HepG2 (cell line): ENCODE measurements around the gene MESD. TPM values are rescaled to one million over a fixed set of nuclear protein-coding genes. Genes with fewer than 3 reads are reported as not detected.
A peak's percentile ranks its signal among the peaks of the same experiment; 100 is the strongest.

Experiments
- FOSL1 ChIP-seq: sonication (generic); formaldehyde crosslinking; IDR thresholded peaks from 2 replicates; pipeline ENCODE4 v1.9.0; 2021; ENCODE audit warnings: missing genetic modification reagents, borderline replicate concordance
- FOXM1 ChIP-seq: sonication (generic); formaldehyde crosslinking; IDR thresholded peaks from 2 replicates; pipeline ENCODE4 v1.5.0; 2020; ENCODE audit warnings: missing genetic modification reagents
- GTF2F1 ChIP-seq: fragments of 150-350 bp; IDR thresholded peaks from 2 replicates; pipeline ENCODE4 v1.6.1; 2014; ENCODE audit warnings: low read length
- JDP2 ChIP-seq: sonication (generic); formaldehyde crosslinking; IDR thresholded peaks from 2 replicates; pipeline ENCODE4 v1.8.1; 2022; ENCODE audit warnings: missing genetic modification reagents, borderline replicate concordance
- JUND ChIP-seq: sonication (generic); formaldehyde crosslinking; IDR thresholded peaks from 2 replicates; pipeline ENCODE4 v1.8.0; 2022; ENCODE audit warnings: mild to moderate bottlenecking, missing genetic modification reagents
- SIN3A ChIP-seq: IDR thresholded peaks from 2 replicates; pipeline ENCODE4 v1.6.1; 2011; ENCODE audit warnings: low read depth, mild to moderate bottlenecking, control low read depth, low read length, borderline replicate concordance
- ZC3H13 ChIP-seq: sonication (generic); formaldehyde crosslinking; IDR thresholded peaks from 2 replicates; pipeline ENCODE4 v1.8.1; 2023; ENCODE audit warnings: mild to moderate bottlenecking, missing genetic modification reagents, moderate library complexity
- ZFP82 ChIP-seq: sonication (generic); formaldehyde crosslinking; IDR thresholded peaks from 2 replicates; pipeline ENCODE4 v1.5.1; 2020; ENCODE audit warnings: mild to moderate bottlenecking, missing genetic modification reagents, borderline replicate concordance
- ZNF547 ChIP-seq: sonication (generic); formaldehyde crosslinking; IDR thresholded peaks from 2 replicates; pipeline ENCODE4 v1.5.1; 2020; ENCODE audit warnings: mild to moderate bottlenecking, missing genetic modification reagents
- ZNF619 ChIP-seq: sonication (generic); formaldehyde crosslinking; IDR thresholded peaks from 2 replicates; pipeline ENCODE4 v1.4.0; 2020; ENCODE audit warnings: mild to moderate bottlenecking, missing genetic modification reagents
- polyA plus RNA-seq, 8 experiments: library from polyadenylated mRNA; depleted of rRNA in 3 of 8; stranded (reverse) in 7 of 8; unstranded in 1 of 8; fragments of >200 nt; fragmentation: Illumina TruSeq in 4 of 8; extraction: Trizol in 4 of 8; gene quantifications; 2 replicates each; pipeline versions ENCODE4 v1.2.1 to v1.2.3, GENCODE V29; 2011 to 2016; ENCODE audit warnings: low read depth in 4 of 8, missing spikeins in 1 of 8, mixed read lengths in 1 of 8; ENCODE audit not compliant: insufficient read depth in 1 of 8
- total RNA-seq, 5 experiments: library from RNA; depleted of rRNA; stranded (reverse); fragments of >200 nt; fragmentation: Illumina TruSeq; extraction: Trizol; gene quantifications; 2 replicates each; pipeline ENCODE4 v1.2.3, GENCODE V29; 2016; ENCODE audit warnings: low read depth in 1 of 5
- TF ChIP-seq, protein P1 (sequence below): sonication (generic); formaldehyde crosslinking; conservative IDR thresholded peaks from 2 replicates; pipeline ENCODE4 v1.4.0; 2020; ENCODE audit warnings: missing genetic modification reagents
- TF ChIP-seq, protein P2 (sequence below): IDR thresholded peaks from 2 replicates; pipeline ENCODE4 v1.6.1; 2016; ENCODE audit warnings: mild to moderate bottlenecking
- TF ChIP-seq, protein P3 (sequence below): sonication (generic); formaldehyde crosslinking; IDR thresholded peaks from 2 replicates; pipeline ENCODE4 v1.4.0; 2020; ENCODE audit warnings: mild to moderate bottlenecking, missing genetic modification reagents
- TF ChIP-seq, protein P4 (sequence below): sonication (generic); formaldehyde crosslinking; IDR thresholded peaks from 2 replicates; pipeline ENCODE4 v1.5.0; 2020; ENCODE audit warnings: missing genetic modification reagents

MESD gene
- total and polyA plus RNA-seq, 2 of the 13 experiments (the other 11 are each of a cell fraction or from before 2014, with no cell fraction given), result 18.0 to 46.2 TPM

DNA sequence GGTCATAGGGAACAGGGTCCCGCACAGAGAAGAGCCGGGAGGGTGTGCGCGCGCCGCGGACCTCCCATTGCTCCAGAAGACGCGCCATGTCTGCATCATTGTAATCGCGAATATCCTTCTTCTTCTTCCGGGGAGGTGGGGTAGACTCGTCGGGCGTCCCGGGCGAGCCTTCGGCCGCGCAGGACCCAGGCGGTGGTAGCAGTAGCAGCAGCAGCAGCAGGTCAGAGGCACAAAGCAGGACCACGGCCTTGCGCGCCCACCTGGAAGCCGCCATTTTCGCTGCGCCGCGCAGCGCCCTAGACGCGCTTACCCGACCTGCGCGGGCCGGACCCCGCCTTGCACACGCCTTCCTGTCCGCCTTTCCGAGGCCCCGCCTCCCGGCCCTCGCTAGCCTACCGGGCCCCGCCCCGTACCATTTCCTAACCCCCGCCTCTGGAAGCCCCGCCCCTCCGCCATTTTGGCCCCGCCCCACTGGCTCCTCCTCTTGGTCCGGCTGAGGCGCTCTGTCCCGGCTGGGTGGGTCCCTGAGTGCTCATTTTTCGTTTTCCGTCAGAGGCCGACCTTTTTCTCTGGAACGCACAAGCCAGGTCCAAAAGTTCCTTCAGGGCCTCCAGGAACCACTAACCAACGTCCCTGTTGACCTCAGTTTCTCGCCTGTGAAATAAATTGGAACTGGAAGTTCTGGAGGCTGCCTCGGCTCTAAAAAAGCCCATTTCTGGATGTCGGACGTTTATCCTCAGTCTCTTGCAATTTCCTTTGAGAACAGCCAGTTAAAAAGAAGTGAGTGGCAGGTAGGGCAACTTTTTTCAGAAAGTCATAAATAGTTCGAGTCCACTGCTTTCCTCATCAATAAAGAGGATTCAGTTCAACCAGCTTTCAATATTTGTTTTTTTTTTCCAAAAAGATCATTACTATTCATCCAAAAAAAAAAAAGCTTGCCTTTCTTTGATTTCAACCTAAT is at the start of gene MESD (continued):
- TF ChIP-seq, protein P1, sequence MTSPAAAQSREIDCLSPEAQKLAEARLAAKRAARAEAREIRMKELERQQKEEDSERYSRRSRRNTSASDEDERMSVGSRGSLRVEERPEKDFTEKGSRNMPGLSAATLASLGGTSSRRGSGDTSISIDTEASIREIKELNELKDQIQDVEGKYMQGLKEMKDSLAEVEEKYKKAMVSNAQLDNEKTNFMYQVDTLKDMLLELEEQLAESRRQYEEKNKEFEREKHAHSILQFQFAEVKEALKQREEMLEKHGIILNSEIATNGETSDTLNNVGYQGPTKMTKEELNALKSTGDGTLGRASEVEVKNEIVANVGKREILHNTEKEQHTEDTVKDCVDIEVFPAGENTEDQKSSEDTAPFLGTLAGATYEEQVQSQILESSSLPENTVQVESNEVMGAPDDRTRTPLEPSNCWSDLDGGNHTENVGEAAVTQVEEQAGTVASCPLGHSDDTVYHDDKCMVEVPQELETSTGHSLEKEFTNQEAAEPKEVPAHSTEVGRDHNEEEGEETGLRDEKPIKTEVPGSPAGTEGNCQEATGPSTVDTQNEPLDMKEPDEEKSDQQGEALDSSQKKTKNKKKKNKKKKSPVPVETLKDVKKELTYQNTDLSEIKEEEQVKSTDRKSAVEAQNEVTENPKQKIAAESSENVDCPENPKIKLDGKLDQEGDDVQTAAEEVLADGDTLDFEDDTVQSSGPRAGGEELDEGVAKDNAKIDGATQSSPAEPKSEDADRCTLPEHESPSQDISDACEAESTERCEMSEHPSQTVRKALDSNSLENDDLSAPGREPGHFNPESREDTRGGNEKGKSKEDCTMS, result no peak
- TF ChIP-seq, protein P2, sequence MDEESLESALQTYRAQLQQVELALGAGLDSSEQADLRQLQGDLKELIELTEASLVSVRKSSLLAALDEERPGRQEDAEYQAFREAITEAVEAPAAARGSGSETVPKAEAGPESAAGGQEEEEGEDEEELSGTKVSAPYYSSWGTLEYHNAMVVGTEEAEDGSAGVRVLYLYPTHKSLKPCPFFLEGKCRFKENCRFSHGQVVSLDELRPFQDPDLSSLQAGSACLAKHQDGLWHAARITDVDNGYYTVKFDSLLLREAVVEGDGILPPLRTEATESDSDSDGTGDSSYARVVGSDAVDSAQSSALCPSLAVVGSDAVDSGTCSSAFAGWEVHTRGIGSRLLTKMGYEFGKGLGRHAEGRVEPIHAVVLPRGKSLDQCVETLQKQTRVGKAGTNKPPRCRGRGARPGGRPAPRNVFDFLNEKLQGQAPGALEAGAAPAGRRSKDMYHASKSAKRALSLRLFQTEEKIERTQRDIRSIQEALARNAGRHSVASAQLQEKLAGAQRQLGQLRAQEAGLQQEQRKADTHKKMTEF, result peak; percentile 44; the same call in 1 of the 2 replicates
- peak; percentile 76; the same call in 1 of the 2 replicates for TF ChIP-seq ZFP82
- TF ChIP-seq, protein P3, sequence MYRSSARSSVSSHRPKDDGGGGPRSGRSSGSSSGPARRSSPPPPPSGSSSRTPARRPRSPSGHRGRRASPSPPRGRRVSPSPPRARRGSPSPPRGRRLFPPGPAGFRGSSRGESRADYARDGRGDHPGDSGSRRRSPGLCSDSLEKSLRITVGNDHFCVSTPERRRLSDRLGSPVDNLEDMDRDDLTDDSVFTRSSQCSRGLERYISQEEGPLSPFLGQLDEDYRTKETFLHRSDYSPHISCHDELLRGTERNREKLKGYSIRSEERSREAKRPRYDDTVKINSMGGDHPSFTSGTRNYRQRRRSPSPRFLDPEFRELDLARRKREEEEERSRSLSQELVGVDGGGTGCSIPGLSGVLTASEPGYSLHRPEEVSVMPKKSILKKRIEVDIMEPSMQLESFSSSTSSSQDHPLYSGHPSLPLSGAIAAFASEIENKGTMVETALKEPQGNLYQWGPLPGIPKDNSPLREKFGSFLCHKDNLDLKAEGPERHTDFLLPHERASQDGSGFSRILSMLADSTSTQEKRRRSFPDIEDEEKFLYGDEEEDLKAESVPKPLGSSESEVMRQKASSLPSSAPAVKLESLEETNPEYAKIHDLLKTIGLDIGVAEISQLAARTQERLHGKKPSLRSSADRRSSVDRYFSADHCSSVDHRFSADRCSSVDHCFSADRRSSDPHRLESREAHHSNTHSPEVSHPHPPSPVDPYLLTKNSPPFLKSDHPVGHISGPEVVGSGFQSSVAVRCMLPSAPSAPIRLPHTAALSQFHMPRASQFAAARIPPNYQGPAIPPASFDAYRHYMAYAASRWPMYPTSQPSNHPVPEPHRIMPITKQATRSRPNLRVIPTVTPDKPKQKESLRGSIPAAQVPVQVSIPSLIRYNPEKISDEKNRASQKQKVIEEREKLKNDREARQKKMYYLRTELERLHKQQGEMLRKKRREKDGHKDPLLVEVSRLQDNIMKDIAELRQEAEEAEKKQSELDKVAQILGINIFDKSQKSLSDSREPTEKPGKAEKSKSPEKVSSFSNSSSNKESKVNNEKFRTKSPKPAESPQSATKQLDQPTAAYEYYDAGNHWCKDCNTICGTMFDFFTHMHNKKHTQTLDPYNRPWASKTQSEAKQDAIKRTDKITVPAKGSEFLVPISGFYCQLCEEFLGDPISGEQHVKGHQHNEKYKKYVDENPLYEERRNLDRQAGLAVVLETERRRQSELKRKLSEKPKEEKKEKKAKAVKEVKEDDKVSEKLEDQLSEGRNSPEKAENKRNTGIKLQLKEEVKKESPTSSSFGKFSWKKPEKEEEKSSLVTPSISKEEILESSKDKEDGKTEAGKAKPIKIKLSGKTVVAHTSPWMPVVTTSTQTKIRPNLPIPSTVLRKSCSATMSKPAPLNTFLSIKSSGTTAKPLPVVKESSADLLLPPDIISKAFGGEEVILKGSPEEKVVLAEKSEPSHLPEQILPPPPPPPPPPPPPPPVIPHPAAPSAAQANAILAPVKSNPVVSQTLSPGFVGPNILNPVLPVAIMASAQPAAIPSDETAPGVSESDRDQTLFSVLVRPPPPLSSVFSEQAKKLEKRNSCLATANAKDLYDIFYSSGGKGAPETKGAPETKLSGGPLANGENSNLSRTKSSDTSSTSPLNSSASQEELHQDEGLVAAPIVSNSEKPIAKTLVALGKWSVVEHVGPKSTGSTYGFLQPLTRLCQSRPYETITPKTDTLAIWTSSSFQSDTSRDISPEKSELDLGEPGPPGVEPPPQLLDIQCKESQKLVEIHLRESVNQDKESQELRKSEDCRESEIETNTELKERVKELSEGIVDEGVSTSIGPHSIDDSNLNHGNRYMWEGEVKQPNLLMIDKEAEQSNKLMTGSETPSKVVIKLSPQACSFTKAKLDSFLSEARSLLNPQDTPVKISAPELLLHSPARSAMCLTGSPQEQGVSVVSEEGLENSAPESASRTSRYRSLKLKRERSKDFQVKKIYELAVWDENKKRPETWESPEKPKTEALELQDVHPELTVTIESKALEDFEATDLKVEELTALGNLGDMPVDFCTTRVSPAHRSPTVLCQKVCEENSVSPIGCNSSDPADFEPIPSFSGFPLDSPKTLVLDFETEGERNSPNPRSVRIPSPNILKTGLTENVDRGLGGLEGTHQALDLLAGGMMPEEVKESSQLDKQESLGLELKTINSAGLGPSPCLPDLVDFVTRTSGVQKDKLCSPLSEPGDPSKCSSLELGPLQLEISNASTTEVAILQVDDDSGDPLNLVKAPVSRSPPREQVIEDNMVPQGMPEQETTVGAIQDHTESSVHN (CRISPR knock-in tag), result no peak
- TF ChIP-seq SIN3A, result peak; percentile 57; the same call in 1 of the 2 replicates
- TF ChIP-seq, protein P4, sequence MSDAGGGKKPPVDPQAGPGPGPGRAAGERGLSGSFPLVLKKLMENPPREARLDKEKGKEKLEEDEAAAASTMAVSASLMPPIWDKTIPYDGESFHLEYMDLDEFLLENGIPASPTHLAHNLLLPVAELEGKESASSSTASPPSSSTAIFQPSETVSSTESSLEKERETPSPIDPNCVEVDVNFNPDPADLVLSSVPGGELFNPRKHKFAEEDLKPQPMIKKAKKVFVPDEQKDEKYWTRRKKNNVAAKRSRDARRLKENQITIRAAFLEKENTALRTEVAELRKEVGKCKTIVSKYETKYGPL (CRISPR knock-in tag), result no peak
- peak; percentile 80; the same call in 1 of the 2 replicates for TF ChIP-seq ZNF547 (CRISPR knock-in tag)
- peak; percentile 45; the same call in 1 of the 2 replicates for TF ChIP-seq ZC3H13
- TF ChIP-seq FOSL1, result 0 out of 2 replicates have a peak, but pooled peaks have one; percentile 18
- TF ChIP-seq JUND, result peak; percentile 48; the same call in 1 of the 2 replicates
- TF ChIP-seq ZNF619, result 0 out of 2 replicates have a peak, but pooled peaks have one; percentile 48
- 0 out of 2 replicates have a peak, but pooled peaks have one; percentile 74 for TF ChIP-seq FOXM1 (CRISPR knock-in tag)
- TF ChIP-seq GTF2F1, result no peak
- no peak for TF ChIP-seq JDP2 (CRISPR knock-in tag)
